HFF-Myc (cell line): Measurements from ENCODE around the gene SFTPA1.
"Not testable (repeated sequence)": the region's sequence is repeated elsewhere in the genome, so short reads cannot be mapped to it uniquely, and the experiment has no call there.

ENCODE experiments used
- DNase-seq: peaks from one replicate; pipeline ENCODE4 v3.0.0-alpha.2; 2011; ENCODE audit warnings: low read depth; ENCODE audit errors: extremely low read depth
- H3K4me3 ChIP-seq: replicated peaks from 2 replicates; pipeline ENCODE4 v1.5.1; 2011; ENCODE audit warnings: low read depth, mild to moderate bottlenecking, control low read depth, low read length
- CTCF ChIP-seq: IDR thresholded peaks from 2 replicates; pipeline ENCODE4 v1.5.1; 2012; ENCODE audit warnings: mild to moderate bottlenecking, low read depth, low read length, control low read depth; ENCODE audit errors: missing control alignments

The SFTPA1 gene

GRCh38 chr10:79638318-79638717 lies 27.6 kb downstream of the SFTPA1 start:
- H3K4me3 ChIP-seq: no peak overlapping the region
- no peak for DNase-seq
- no peak for TF ChIP-seq CTCF

GRCh38 chr10:79652695-79653094 lies 42.0 kb downstream of the SFTPA1 start:
- DNase-seq, H3K4me3 ChIP-seq: not testable (repeated sequence)

GRCh38 chr10:79663287-79663686 lies 52.5 kb downstream of the SFTPA1 start:
- H3K4me3 ChIP-seq, DNase-seq: not testable (repeated sequence)

GRCh38 chr10:79664686-79665085 lies 53.9 kb downstream of the SFTPA1 start:
- DNase-seq, H3K4me3 ChIP-seq: not testable (repeated sequence)
